ENCODE measurements around the gene TRMT61B.

Gene TRMT61B

GRCh38 chr2:28855193-28855592, 14.9 kb downstream of the TRMT61B start:
- DNase-seq = no peak

- no peak for DNase-seq
Measured at GRCh38 chr2:28842042-28842441, 28.1 kb downstream of the TRMT61B start.

GRCh38 chr2:28838971-28839370, 31.1 kb downstream of the TRMT61B start:
- DNase-seq = no peak

- no peak for DNase-seq
Measured at GRCh38 chr2:28835781-28836180, 34.3 kb downstream of the TRMT61B start.

GRCh38 chr2:28833740-28834470, 36.2 kb downstream of the TRMT61B start:
- DNase-seq = no peak

GRCh38 chr2:28828382-28828781, 41.7 kb downstream of the TRMT61B start:
- peak; percentile 28 for DNase-seq

GRCh38 chr2:28824870-28825269, 45.2 kb downstream of the TRMT61B start:
- no peak for DNase-seq

- DNase-seq = no peak
Measured at GRCh38 chr2:28824207-28824606, 45.9 kb downstream of the TRMT61B start.

GRCh38 chr2:28822036-28822435, 48.1 kb downstream of the TRMT61B start:
- no peak for DNase-seq

- DNase-seq = peak; percentile 35
Measured at GRCh38 chr2:28821295-28821958, 48.7 kb downstream of the TRMT61B start.

GRCh38 chr2:28818053-28818452, 52.1 kb downstream of the TRMT61B start:
- DNase-seq = no peak

- no peak for DNase-seq
Measured at GRCh38 chr2:28810384-28811285, 59.5 kb downstream of the TRMT61B start, which contains the start of gene SPDYA. TSS of gene SPDYA (plus strand) at chr2:28810834. CDS start at chr2:28816015, 5,181 bp downstream.

- DNase-seq = no peak
Measured at GRCh38 chr2:28809927-28810326, 60.2 kb downstream of the TRMT61B start.

GRCh38 chr2:28802975-28803429, 67.1 kb downstream of the TRMT61B start:
- DNase-seq = peak; percentile 27

- DNase-seq = peak; percentile 42
Measured at GRCh38 chr2:28801726-28802125, 68.4 kb downstream of the TRMT61B start.
